GM19395 (cell line): ENCODE measurements around the gene ABCC9.
"Not testable (repeated sequence)": the region's sequence is repeated elsewhere in the genome, so short reads cannot be mapped to it uniquely, and the experiment has no call there.

Experiments used
- ATAC-seq: cut with Tn5 transposase; IDR thresholded peaks from one replicate; pipeline ENCODE4 v1.9.1; 2021; ENCODE audit warnings: mild to moderate bottlenecking, moderate library complexity; ENCODE audit not compliant: unreplicated experiment

ABCC9 gene

DNA sequence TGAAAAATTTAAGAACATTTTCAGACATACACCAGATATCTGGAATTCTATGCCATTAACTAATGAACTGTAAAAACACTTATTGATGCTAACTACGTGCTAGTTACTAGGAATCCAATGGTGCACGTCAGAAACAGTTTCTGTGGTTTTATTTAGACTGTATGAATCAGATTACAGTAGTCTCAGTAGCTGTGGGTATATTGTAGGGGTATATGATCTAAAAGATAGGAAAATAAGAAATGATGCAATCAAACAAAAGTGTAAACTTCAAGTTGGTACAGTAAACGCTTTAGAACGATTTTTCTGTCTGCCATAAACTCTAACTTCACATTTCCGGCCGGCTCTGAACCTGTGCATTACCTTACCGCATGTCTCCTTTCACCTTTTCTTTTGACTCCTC lies 2.3 kb downstream of the ABCC9 start:
- no peak for ATAC-seq

DNA sequence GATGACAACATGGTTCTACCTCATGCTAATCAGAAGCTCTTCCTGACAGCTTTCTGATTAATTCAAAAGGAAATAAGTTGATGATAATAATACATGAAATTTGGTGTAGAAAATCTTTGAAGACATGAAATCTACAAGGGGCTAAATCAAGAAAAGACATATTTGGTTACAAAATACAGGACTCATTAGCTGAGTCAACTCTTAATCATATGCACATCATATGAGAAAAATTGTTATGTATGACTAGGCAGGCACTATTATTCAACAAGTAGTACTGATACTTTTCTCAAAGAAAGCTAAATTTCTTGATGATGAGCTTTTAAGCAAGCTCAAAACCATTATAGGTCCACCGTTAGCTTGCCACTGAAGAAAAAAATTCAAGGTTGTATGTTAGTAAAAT lies 7.1 kb downstream of the ABCC9 start:
- no peak for ATAC-seq

DNA sequence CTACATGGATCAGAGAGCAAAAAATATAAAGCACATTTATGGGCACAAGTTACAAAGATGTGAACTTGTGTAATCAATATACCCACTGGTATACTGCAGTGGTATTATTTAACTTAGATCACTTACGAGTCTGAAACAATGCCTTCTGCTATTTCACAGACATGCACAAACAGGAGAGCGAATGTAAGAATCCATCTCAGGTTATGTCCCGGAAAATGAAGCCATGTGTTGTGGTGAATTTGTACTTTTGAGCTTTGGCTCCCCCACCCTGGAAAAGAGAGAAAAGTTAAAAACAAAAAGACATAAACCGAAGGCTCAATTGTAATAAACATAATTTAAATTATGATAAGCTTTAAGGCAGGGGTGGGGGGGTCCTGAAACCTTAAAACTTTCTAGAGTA lies 7.6 kb downstream of the ABCC9 start:
- ATAC-seq = no peak

DNA sequence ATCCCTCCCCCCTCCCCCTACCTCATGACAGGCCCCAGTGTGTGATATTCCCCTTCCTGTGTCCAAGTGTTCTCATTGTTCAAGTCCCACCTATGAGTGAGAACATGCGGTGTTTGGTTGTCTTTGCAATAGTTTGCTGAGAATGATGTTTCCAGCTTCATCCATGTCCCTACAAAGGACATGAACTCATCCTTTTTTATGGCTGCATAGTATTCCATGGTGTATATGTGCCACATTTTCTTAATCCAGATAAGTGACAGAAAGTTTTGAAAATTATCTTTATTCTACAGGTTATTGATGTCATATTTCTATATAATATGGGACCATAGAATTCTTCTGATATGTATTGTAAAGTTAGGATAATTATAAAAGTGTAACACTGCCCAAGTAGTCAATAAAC lies 11.3 kb downstream of the ABCC9 start:
- not testable (repeated sequence) for ATAC-seq

DNA sequence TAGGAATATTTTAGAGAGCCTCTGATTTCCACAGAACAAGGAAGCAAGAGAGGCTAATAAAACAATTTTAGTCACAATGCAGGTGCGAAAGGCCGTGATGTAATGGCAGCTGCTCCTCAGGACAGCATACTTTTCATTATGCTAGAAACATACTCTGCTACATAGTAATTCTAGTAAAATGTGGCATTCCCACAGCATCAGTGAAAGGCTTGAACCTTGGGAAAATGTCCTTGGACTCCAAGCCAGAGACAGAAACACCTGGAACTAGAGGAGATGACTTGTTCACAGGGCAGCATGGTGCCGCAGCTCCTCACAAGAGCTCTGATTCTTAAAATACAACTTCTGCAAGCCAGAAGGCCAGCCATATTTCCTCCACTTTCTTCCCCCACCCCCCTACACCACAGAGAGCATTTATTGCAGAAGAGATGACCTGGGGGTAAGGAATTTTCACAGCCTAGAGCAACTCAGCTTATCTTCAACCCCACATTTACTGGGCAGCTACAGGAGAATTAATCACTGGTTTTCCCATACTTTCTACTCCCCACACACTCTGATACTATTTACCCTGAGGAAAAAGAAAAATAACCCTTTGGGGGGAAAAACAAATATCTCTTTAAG lies 15.8 kb downstream of the ABCC9 start:
- ATAC-seq = no peak

DNA sequence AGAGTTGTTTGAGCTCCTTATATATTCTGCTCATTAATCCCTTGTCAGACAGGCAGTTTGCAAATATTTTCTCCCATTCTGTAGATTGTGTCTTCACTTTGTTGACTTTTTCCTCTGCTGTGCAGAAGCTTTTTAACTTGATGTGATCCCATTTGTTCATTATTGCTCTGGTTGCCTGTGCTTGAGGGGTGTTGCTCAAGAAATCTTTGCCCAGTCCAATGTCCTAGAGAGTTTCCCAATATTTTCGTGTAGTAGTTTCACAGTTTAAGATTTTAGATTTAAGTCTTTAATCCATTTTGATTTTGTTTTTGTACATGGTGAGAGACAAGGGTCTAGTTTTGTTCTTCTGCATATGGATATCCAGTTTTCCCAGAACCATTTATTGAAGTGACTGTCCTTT lies 19.8 kb downstream of the ABCC9 start:
- ATAC-seq = no peak

DNA sequence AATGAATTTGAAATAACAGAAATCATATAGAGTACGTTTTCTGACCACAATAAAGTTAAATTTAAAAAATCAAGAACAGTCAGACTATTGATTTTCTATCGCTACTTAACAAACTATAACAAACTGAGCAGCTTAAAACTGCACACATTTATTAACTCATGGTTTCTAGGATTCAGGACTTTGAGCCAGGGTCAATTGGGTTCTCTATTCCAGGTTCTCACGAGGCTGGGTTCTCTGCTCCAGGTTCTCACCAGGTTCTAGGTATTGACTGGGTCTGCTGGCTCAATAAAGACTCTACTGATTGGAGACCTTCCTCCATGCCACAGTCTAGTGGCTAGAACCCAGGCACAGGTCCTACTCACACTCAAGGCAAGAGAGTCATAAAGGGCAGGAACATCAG lies 22.8 kb downstream of the ABCC9 start:
- no peak for ATAC-seq

DNA sequence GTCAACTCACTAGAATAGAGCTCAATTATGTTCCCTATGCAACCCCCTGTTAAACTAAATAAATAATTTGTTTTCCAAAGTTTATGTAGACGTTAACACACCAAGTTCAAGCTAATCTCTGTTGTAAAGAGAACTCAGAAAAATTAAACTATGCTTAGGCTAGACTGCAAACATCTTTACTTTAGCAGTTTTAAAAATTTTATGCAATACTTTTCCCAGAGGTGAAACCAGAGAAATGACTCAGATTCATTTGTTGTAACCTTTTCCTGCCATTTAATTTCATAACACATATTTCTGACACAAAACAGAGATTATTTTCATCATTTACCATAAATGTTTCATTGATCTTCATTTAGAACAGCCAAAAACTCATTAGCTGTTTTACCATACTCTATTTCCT lies 27.4 kb downstream of the ABCC9 start:
- ATAC-seq = no peak

DNA sequence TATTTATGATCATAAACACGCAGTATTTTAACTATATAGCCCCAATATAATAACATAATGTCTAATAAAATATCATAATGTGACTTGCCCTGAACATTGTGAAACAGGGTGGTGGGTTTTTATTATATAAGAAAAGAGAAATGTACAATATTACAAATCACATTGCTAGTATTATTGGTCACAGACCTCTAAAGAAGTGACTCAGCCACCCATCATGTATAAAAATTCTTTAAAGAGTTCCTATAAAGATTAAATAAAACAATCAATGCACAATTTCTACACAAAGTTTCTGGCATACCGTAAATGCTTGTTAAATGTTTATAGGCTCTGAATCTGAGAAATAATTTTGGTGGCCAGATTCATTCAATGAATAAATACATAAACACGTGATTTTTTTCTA lies 28.9 kb downstream of the ABCC9 start:
- no peak for ATAC-seq

DNA sequence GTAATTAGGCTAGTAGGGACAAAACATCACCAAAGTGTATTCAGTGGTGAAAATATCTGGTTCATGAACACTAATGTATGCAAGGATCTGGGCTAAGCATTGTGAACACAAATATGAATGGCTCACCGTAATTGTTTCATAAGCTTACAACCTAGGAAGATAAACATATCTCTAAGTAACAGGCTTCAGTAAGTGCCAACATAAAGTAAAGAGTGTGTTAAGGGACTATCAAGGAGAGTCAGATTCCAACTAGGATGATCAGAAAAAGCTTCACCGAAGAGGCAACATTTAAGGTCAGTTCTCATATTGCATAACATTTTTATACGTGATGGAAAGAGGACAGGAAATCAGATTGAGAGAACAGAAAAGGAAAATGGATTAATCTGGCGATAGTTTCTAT lies 29.4 kb downstream of the ABCC9 start:
- ATAC-seq = no peak

DNA sequence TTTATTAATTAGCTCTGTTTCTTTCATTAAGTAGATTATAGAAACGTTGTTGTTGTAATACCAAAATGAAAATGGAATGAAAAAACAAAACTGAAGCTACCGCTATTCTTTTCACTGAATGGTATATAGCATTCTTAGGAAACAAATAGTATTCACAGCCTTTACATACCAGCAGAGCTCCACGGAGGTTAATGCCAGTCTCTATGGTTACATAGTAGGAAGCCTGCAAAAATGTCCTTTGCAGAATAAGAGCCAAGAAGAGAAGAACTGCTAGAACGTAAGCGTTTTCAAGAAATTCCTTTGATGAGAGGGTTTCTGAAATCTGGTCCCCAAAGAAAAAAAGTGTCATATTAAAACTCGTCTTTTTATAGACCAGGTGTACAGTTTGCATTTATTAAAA lies 30.6 kb downstream of the ABCC9 start:
- ATAC-seq = no peak

DNA sequence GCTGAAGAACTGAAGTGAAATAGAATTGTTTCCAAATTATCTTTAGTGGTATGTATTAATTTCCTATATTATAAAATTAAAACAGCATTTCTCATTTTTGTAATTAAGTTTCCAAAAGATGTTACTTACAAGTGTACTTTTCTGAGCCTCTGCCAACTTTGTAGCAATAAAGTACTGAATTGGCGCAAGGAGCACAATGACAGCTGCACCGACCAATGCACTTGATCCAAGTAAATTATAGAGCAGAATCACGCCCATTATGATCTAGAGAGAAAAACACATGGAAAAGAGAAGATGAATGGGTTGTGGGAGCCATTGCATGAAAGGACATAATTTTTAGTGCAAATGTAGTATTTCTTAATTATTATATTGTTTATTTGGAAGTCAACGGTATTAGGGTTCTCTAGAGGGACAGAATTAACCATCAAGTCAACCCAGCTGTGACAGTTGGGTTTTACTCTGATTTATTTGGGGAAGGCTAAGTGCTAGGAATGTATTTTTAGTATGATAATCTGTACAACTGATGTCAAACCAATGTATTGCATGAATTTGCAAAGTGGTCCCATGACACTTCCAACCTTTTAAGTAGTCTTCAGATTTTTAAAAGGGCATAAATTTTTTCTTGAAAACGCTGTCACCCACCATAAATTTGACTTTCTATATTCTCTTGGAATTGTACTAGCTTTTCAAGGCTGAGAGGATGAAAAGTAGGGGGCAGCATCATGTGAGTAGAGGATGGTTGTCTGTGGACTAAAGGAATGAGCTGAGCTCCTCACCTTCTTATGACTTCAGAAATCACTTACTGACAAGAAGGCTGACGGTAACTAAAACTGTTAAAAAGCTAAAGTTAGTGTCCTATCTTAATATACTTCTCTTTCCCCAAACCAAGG lies 33.0 kb downstream of the ABCC9 start:
- ATAC-seq = no peak

DNA sequence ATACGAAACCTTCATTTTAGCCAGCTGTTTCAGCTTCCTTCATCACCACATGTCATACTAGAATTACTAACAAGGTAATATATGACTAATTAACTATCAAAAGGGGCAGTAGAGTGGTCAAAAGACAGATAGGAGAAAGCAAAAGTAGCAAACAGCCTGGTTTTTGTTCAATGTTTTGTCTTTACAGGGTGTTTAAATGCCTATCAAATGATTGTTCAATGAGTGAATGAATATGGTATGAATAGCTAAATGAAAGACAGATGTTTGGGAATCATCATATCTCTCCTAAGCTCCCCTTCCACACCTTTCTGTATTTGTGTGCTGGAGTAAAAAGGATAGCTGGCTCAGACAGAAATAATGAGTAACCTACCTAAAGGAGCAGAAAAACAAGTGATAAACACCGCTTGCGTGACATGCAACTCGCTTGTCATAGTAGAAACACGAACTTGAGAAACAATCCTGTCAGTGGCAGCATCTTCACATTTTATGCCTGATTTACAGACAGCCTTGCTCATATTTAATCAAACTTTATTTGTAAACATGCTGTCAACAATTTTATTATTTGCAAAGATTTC lies 34.2 kb downstream of the ABCC9 start:
- ATAC-seq = peak; percentile 92

DNA sequence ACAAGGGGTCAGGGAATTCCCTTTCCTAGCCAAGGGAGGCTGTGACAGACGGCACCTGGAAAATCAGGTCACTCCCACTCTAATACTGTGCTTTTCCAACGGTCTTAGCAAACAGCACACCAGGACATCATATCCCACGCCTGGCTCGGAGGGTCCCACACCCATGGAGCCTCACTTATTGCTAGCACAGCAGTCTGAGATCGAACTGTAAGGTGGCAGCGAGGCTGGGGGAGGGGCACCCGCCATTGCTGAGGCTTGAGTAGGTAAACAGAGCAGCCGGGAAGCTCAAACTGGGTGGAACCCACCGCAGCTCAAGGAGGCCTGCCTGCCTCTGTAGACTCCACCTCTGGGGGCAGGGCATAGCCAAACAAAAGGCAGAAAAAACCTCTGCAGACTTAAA lies 41.7 kb downstream of the ABCC9 start:
- ATAC-seq = not testable (repeated sequence)

DNA sequence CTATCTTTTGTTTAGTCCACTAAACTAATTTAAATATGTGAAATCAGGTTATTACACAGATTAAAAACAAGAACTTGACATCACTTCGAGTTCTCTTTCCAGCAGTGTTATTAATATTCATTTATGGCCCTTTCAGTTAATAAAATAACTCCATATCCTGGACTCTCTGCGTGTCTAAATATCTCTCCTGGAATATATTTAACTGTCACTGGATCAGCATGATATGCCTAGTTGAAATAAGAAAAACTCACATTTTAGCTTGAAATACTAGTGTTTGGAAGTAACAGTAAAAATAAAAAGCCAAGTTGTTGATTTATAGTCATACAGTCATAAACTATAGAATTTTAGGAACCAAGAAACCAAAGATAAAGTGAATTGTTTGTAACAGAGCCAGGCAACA lies 45.6 kb downstream of the ABCC9 start:
- no peak for ATAC-seq

DNA sequence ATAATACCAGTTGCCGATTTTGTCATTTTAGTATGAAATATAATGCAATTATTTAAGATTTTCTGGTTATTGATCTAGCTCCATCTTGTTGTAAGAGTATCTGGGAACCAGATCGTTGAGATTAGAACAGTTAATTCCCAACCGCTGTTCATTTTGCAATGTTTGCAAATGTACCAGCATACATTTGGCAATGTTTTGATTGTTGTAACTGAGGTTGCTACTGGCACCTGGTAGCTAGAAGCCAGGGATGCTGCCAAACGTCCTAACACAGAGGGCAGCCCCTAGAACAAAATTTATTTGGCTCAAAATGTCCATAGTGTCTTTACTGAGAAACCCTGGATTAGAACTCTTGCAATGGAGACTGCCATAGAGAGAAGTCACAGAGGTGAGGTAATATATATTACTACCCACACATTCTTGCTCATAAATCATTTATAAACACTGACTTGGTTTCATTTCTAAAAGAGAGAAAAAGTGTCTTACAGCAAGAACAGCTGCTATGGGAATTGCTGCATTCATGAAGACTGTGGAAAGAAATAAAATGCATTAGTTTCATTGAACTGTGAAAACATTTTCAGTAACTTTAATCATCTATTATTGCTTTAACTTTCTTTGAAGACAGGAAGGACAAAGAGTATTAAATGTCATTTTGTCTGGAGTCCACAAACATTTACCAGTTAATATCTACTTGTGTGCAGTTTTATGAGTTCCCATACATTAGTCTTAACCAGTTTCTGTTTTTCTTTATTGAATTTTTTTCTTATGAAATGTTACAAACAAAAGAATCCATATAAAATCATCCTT lies 46.2 kb downstream of the ABCC9 start:
- ATAC-seq = no peak

DNA sequence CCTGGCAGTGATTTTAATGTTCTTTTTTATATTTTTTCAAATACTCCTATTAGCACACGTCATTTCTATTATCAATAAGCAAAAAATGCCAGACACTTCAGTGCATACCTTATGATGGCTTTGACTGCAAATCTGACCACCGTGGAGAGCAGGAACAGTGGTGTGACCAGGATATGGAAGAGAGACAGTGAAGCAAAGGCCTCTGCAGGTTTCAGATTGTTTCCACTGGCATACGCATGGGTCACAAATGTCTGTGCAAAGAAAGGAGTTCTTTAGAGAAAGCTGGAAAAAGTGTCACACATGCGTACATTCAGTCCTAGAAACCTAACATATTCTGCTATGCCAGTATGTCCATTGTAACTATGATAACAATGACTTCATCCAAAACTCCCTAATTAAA lies 47.3 kb downstream of the ABCC9 start:
- no peak for ATAC-seq

DNA sequence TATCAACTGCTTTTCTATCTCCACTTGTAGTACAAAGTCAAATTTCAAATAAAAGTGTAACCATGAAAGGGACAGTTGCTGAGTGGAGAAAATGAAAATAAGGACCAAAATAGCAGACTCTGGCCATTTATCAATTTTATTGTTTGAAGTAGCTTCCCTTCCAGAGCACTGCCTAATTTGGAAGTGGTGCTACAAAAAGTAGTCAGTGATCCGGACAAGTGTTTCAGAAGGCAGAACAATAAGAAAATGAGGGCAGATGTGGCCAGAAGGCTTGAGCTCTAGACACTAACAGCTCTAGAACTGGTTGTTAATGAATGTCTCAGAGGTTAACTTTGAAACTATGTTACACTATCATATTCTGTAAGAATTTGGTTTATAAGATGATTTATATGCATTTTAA lies 48.9 kb downstream of the ABCC9 start:
- no peak for ATAC-seq

DNA sequence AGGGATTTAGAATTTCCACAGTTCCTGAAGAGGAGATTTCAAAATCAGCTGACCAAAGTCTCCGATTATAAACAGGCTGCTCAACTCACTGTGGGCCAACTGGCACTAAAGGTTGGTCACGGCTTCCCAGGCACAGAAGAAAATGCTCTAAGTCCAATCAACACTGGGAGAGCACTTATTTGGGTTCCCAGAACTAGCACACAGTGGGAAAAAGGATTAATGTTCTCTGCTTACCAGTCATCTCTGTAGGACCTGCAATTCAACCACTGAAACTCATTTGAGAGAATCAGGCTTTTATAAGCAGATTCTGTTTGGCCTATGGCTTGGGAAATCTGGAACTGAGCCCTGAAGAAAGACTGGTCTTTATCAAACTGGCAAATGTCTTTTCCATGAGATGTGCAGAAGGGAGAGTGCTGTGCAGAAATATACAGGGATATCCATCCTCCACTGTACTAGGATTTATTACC lies 49.4 kb downstream of the ABCC9 start:
- no peak for ATAC-seq

DNA sequence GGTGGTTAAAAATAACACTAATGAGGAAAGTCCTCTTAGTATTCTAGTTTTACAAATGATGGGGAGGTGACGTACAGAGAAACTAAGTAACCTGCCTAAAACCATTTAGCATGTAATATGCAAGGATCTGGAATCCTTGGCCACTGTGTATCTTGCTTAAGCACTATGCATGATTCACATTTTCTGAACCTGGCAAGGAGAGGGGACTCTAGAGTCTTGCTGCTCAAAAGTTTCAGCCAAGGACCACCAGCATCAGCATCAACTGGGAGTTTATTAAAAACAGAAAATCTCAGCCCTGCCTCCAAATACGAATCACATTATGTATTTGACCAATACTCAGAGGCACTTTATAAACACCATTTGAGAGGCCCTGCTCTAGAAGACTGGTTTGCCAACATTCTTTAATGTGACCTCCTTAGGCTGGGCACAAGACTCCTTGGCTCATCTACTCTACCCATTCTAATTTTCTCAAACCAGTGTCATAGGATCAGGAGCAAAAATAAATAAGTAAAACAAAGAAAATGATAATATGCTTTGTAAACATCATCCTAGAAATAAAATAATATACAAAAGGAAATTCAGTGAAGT lies 52.9 kb downstream of the ABCC9 start:
- ATAC-seq = no peak

DNA sequence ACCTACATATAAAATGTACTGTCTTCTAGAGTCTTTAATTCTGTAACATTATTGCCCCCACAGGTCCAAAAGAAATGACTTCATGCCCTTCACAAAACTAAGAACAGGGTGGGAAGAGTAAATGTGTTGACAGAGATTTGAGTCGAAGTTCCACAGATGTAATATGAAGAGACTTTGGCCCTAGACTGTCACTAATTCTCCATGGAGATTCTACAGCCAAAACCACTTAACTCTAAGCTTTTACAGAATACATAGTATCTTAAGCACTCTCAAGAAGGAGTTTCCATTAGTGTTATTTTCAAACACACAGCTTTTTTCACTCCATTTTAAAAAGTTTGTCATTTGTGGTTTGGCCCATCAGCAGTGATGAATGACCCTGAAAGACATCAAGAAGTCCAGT lies 56.3 kb downstream of the ABCC9 start:
- no peak for ATAC-seq
